ENCODE results near the gene OPN1LW.
"Not testable (repeated sequence)": the region's sequence is repeated elsewhere in the genome, so short reads cannot be mapped to it uniquely, and the experiment has no call there.

GRCh38 chrX:154157207-154157606, 13.2 kb downstream of the OPN1LW start:
- not testable (repeated sequence) for TF ChIP-seq CTCF (conservative IDR thresholded peaks at IDR 0.05 in 1 of 2, IDR thresholded peaks at IDR 0.05 in 1 of 2; ENCODE audit: low read depth in 1 of 2, low read length in 2 of 2); EZH2 (IDR thresholded peaks at IDR 0.05; ENCODE audit: low read length, missing control alignments)

Data from fibroblast of lung (primary cell).